HFFc6 (cell line): ENCODE data around the gene ZMAT5. TPM values are rescaled to one million over a fixed set of nuclear protein-coding genes. Genes with fewer than 3 reads are reported as not detected.
A peak's percentile ranks its signal among the peaks of the same experiment; 100 is the strongest.

Experiments
- DNase-seq: peaks from one replicate; pipeline ENCODE4 v3.0.0-alpha.2; 2018
- H3K27ac Mint-ChIP-seq: 2 replicates; pipeline ENCODE4 v1.8.0; 2020; ENCODE audit warnings: mild to moderate bottlenecking, mixed read lengths
- H3K27me3 Mint-ChIP-seq: 2 replicates; pipeline ENCODE4 v1.8.0; 2021; ENCODE audit warnings: mild to moderate bottlenecking, moderate library complexity, mixed read lengths; ENCODE audit not compliant: insufficient read depth
- H3K36me3 Mint-ChIP-seq: 2 replicates; pipeline ENCODE4 v1.8.0; 2021; ENCODE audit warnings: low read depth, mixed read lengths
- H3K4me1 Mint-ChIP-seq: 2 replicates; pipeline ENCODE4 v1.8.0; 2020; ENCODE audit warnings: low read depth, mixed read lengths
- H3K4me3 Mint-ChIP-seq: 2 replicates; pipeline ENCODE4 v1.8.0; 2020; ENCODE audit warnings: mild to moderate bottlenecking, moderate library complexity, mixed read lengths
- H3K9me3 Mint-ChIP-seq: 2 replicates; pipeline ENCODE4 v1.8.0; 2020; ENCODE audit warnings: mild to moderate bottlenecking, mixed read lengths
- CTCF ChIP-seq: fragments of 200-600 bp; sonication (generic); IDR thresholded peaks from 2 replicates; pipeline ENCODE4 v1.5.0; 2021; ENCODE audit warnings: antibody characterized with exemption, mild to moderate bottlenecking
- total RNA-seq, 6 experiments: library from RNA; stranded (reverse); fragmentation: NEBNext Ultra II Directional; extraction: Animal tissue kit (Norgen Biotek cat#: 25700); gene quantifications; 2 replicates in 1 of 6; 3 replicates in 5 of 6; pipeline ENCODE4 v1.2.3, GENCODE V29; 2021

The ZMAT5 gene
- total RNA-seq, 6 experiments from 2014 or later, result 24.9 to 28.6 (median 26.1) TPM

GRCh38 chr22:29705651-29706050 lies 61.2 kb downstream of the ZMAT5 start:
- Mint-ChIP-seq H3K4me1 (peaks cover 16% of the 10 kb centered on the region), H3K9me3 (no peaks in the 10 kb centered on the region), H3K4me3 (no peak overlapping the region), H3K27ac (no peak overlapping the region), H3K36me3 (no peaks in the 10 kb centered on the region), H3K27me3 (peaks cover 35% of the 10 kb centered on the region)
- no peak for DNase-seq
- TF ChIP-seq CTCF, result no peak

- TF ChIP-seq CTCF, result no peak
- Mint-ChIP-seq H3K27me3 (peaks cover 35% of the 10 kb centered on the region), H3K9me3 (no peaks in the 10 kb centered on the region), H3K4me1 (peaks cover 26% of the 10 kb centered on the region), H3K27ac (no peak overlapping the region), H3K4me3 (no peak overlapping the region), H3K36me3 (no peaks in the 10 kb centered on the region)
- peak; percentile 35 for DNase-seq
Observed at GRCh38 chr22:29704528-29705285, 62.1 kb downstream of the ZMAT5 start.

- no peak overlapping the region for H3K4me3 Mint-ChIP-seq
- H3K27me3 Mint-ChIP-seq, result peaks cover 32% of the 10 kb centered on the region
- no peak overlapping the region for H3K27ac Mint-ChIP-seq
- no peaks in the 10 kb centered on the region for H3K9me3 Mint-ChIP-seq
- DNase-seq, result no peak
- H3K36me3 Mint-ChIP-seq, result no peaks in the 10 kb centered on the region; the same call in 1 of the 2 replicates
- peaks cover 27% of the 10 kb centered on the region for H3K4me1 Mint-ChIP-seq
- TF ChIP-seq CTCF, result no peak
Observed at GRCh38 chr22:29703569-29704195, 63.1 kb downstream of the ZMAT5 start.

- Mint-ChIP-seq H3K9me3 (no peaks in the 10 kb centered on the region), H3K4me1 (peaks cover 27% of the 10 kb centered on the region), H3K36me3 (no peaks in the 10 kb centered on the region; the same call in 1 of the 2 replicates), H3K4me3 (no peak overlapping the region), H3K27me3 (peaks cover 27% of the 10 kb centered on the region), H3K27ac (no peak overlapping the region)
- DNase-seq, result no peak
- TF ChIP-seq CTCF, result no peak
Observed at GRCh38 chr22:29702931-29703501, 63.8 kb downstream of the ZMAT5 start.

- no peak for DNase-seq
- Mint-ChIP-seq H3K27me3 (peaks cover 23% of the 10 kb centered on the region), H3K36me3 (no peaks in the 10 kb centered on the region; the same call in 1 of the 2 replicates), H3K4me1 (peaks cover 27% of the 10 kb centered on the region), H3K9me3 (no peaks in the 10 kb centered on the region), H3K27ac (0 out of 2 replicates have a peak overlapping the region, but pooled peaks have one; percentile 2), H3K4me3 (no peak overlapping the region)
- TF ChIP-seq CTCF, result peak; percentile 48
Observed at GRCh38 chr22:29702000-29702930, 64.5 kb downstream of the ZMAT5 start.
